Mononuclear cell (primary cell): Measurements from ENCODE around the gene TSEN34. TPM values are rescaled to one million over a fixed set of nuclear protein-coding genes. Genes with fewer than 3 reads are reported as not detected.
"Not testable (repeated sequence)": the region's sequence is repeated elsewhere in the genome, so short reads cannot be mapped to it uniquely, and the experiment has no call there.

Experiments
- H3K27me3 ChIP-seq: 2 replicates; pipeline ENCODE4 v1.6.0; 2011; ENCODE audit warnings: low read length, control low read depth; ENCODE audit not compliant: insufficient read depth
- H3K4me1 ChIP-seq: 2 replicates; pipeline ENCODE4 v1.5.1; 2011; ENCODE audit warnings: mild to moderate bottlenecking, low read length, control low read depth; ENCODE audit not compliant: insufficient read depth
- H3K4me3 ChIP-seq: 2 replicates; pipeline ENCODE4 v1.5.1; 2011; ENCODE audit warnings: mild to moderate bottlenecking, low read length, moderate library complexity
- H3K9me3 ChIP-seq: 2 replicates; pipeline ENCODE4 v1.5.1; 2011; ENCODE audit warnings: low read depth, mild to moderate bottlenecking, control low read depth, low read length
- total RNA-seq: library from RNA; depleted of rRNA; stranded (reverse); fragments of >200 nt; gene quantifications from one replicate; pipeline ENCODE4 v1.2.3, GENCODE V29; 2012

The TSEN34 gene
- total RNA-seq, 1 donor, result 15.5 TPM

GRCh38 chr19:54221947-54222346 is 30.8 kb downstream of the TSEN34 start:
- H3K9me3 ChIP-seq, H3K27me3 ChIP-seq: not testable (repeated sequence)
- Histone ChIP-seq H3K4me3 (peak overlapping the region; percentile 46), H3K4me1 (peaks cover 22% of the 10 kb centered on the region)

GRCh38 chr19:54222474-54223276 is 31.6 kb downstream of the TSEN34 start, which contains the start of gene LILRB3:
TSS of gene LILRB3 (minus strand) at chr19:54223007. CDS start at chr19:54222976, 31 bp downstream.
- H3K4me1 ChIP-seq, result peaks cover 22% of the 10 kb centered on the region
- not testable (repeated sequence) for H3K27me3 ChIP-seq, H3K9me3 ChIP-seq
- peak within 1 kb of the TSS; percentile 46 for H3K4me3 ChIP-seq

GRCh38 chr19:54223277-54223936 is 32.3 kb downstream of the TSEN34 start:
- H3K4me3 ChIP-seq, H3K27me3 ChIP-seq, H3K9me3 ChIP-seq: not testable (repeated sequence)
- peaks cover 22% of the 10 kb centered on the region for H3K4me1 ChIP-seq

GRCh38 chr19:54223937-54224281 is 32.8 kb downstream of the TSEN34 start:
- not testable (repeated sequence) for H3K9me3 ChIP-seq, H3K27me3 ChIP-seq, H3K4me3 ChIP-seq
- H3K4me1 ChIP-seq, result peaks cover 22% of the 10 kb centered on the region

GRCh38 chr19:54224619-54225018 is 33.5 kb downstream of the TSEN34 start:
- not testable (repeated sequence) for H3K4me3 ChIP-seq, H3K27me3 ChIP-seq, H3K9me3 ChIP-seq
- peaks cover 22% of the 10 kb centered on the region for H3K4me1 ChIP-seq

DNA sequence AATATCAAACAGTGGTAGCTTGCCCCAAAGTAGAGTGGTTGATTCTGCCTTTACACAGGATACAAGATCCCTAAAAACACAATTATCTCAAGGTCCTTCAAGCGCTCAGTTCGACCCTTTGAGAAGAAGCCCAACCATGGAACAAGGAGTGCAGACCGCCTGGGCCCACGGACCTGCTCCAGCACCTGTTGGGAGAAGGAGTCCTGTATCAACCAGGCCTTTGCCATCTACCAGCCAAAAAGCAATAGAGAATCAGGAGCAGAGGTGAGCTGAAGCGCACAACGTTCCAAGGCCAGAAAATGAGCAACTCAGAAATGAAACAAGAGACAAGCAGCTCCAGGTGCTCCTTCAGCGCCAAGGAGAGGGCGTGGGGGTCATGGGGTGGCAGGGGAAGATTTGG is 38.0 kb downstream of the TSEN34 start:
- Histone ChIP-seq H3K4me1 (peaks cover 8% of the 10 kb centered on the region), H3K27me3 (no peaks in the 10 kb centered on the region), H3K4me3 (no peak overlapping the region), H3K9me3 (no peaks in the 10 kb centered on the region)

- no peak overlapping the region for H3K4me3 ChIP-seq
- peaks cover 15% of the 10 kb centered on the region for H3K4me1 ChIP-seq
- no peaks in the 10 kb centered on the region for H3K27me3 ChIP-seq
- H3K9me3 ChIP-seq, result no peaks in the 10 kb centered on the region
Observed at GRCh38 chr19:54230031-54230430, 38.9 kb downstream of the TSEN34 start.

DNA sequence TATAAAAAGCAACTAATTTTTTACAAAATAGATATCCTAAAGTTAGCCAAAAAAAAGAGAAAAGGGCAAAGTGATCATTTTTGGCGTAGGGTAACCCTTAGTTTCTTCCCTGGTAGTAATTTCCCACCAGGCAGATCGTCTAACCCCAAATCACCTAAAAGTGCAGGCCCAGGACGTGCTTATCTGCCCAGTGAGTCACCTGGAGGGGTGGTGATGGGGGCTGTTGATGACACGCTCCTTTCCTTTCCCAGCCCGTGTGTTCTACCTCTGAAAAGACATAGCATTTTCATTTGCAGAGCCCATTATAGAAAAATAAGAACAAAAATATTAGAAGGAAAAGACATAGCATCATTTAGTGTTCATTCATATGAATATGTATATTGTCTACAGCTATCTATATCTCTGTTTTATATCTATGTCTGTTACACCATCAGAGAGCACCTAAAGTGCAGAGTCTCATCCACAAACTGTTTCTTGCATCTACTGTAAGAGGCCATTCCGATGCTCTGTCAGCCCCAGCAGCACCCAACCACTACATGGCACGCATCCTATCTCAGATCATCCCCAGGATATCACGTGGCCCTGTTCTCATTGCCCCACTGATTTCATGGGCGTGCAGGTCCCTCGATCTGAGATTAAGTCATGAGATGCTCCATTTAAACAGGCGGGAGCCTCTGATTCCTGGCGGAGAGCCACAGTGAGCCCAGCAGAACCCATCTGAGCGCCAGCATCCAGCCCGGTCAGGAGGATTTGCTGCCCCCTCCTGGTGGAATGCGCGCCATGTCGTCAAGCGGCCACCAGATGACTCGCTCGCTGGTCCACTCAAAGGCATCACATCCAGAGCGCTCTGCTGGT is 40.2 kb downstream of the TSEN34 start:
- Histone ChIP-seq H3K27me3 (no peaks in the 10 kb centered on the region), H3K9me3 (no peaks in the 10 kb centered on the region), H3K4me1 (peaks cover 15% of the 10 kb centered on the region), H3K4me3 (no peak overlapping the region)

DNA sequence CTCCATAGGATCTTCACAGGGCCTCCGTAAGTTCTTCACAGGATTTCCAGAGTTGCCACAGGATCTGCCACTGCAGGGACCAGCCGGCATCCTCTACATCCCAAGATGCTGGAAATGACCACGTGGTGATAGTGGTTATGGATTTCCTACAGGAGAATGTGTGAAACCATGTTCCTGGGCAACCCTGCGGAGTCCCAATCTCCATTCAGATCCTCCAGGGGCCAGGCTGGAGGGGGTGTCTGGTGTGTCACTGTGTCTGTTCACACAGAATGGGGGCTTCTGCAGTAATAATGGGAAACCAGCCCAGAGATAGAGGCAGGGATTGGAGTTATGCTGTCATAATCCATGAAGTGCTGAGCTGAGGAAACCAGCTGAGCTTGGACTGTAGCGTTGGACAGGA is 42.8 kb downstream of the TSEN34 start:
- no peaks in the 10 kb centered on the region for H3K27me3 ChIP-seq
- no peaks in the 10 kb centered on the region for H3K9me3 ChIP-seq
- peaks cover 20% of the 10 kb centered on the region for H3K4me1 ChIP-seq
- no peak overlapping the region for H3K4me3 ChIP-seq

GRCh38 chr19:54239491-54240371 is 48.6 kb downstream of the TSEN34 start:
- H3K9me3 ChIP-seq, H3K4me3 ChIP-seq, H3K27me3 ChIP-seq: not testable (repeated sequence)
- peaks cover 12% of the 10 kb centered on the region for H3K4me1 ChIP-seq

DNA sequence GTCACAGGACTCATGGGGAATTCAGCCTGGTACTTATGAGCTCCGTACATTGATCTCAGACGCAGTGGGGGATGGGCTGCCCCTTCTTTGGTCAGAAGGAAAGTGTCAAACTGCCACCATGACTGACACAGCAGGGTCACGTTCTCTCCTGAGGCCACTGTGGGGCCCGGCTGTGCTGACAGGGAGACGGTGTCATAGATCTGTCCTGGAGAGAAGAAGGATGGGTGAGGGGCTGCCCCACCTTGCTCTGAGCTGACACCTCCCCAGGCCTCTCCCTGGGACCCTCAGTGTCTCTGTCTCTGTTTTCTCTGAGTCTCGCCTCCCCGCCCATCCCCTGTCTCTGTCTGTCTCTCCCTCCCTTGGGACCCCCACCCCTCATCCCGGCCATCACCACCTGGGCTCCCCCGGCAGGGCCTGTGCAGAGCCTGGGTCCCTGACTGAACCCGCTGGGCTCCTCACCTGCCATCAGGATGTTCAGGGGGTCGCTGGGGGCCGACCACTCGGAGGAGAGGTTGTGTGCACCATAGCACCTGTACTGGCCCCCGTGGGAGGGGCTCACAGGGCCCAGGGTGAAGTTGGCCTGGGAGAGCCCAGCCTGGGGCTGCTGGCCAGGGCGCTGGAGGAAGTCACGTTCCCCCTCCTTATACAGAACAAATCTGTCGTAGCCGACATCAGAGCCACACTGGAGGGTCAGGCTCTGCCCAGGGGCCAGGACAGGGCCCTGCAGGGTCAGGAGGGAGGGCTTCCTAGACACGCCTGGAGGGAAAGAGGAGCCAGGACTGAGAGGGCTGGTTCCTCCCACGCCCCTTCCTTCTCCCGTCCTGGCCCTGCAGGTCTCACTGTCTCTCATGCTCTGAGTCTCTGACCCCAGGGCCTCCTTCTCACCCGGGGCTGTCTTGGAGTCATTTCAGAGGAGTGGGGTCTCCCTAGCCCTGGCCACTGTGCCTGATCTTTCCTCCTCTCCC is 49.5 kb downstream of the TSEN34 start:
- H3K4me3 ChIP-seq, H3K9me3 ChIP-seq, H3K27me3 ChIP-seq: not testable (repeated sequence)
- H3K4me1 ChIP-seq, result peaks cover 11% of the 10 kb centered on the region

- peaks cover 22% of the 10 kb centered on the region for H3K4me1 ChIP-seq
- not testable (repeated sequence) for H3K9me3 ChIP-seq, H3K27me3 ChIP-seq, H3K4me3 ChIP-seq
Observed at GRCh38 chr19:54242234-54242633, 51.1 kb downstream of the TSEN34 start.

- not testable (repeated sequence) for H3K4me3 ChIP-seq
Observed at GRCh38 chr19:54242646-54243045, 51.5 kb downstream of the TSEN34 start, which contains the start of gene LILRA6. TSS of gene LILRA6 (minus strand) at chr19:54242790.

More at GRCh38 chr19:54242646-54243045, 51.5 kb downstream of the TSEN34 start, which contains the start of gene LILRA6:
- H3K27me3 ChIP-seq, H3K9me3 ChIP-seq: not testable (repeated sequence)
- H3K4me1 ChIP-seq, result peaks cover 26% of the 10 kb centered on the region
